Caco-2 (cell line): Measurements from ENCODE around the gene SCIN. TPM values are rescaled to one million over a fixed set of nuclear protein-coding genes. Genes with fewer than 3 reads are reported as not detected.

ENCODE experiments used
- BruUV-seq: library from RNA; stranded (reverse); fragments of 400-500 nt; replicated peaks from 2 replicates; lab custom pipeline; 2021; lab: Mats Ljungman, UMichigan
- CTCF ChIA-PET: fragments of 300-600 bp; sonication (Branson Sonifier 250); formaldehyde crosslinking; loops from one replicate; lab custom pipeline; 2022; ENCODE audit warnings: antibody characterized with exemption; lab: Charles Lee
- POLR2A ChIA-PET: fragments of 300-600 bp; sonication (Branson Sonifier 250); formaldehyde crosslinking; loops from one replicate; lab custom pipeline; 2022; ENCODE audit warnings: antibody characterized with exemption; lab: Charles Lee
- DNase-seq, 2 experiments: peaks; one replicate each; pipeline versions ENCODE4 v3.0.0 to v3.0.0-alpha.2; 2020 to 2022
- H3K27me3 ChIP-seq: replicated peaks from 2 replicates; pipeline ENCODE4 v1.6.0; 2011; ENCODE audit warnings: low read length; ENCODE audit not compliant: control insufficient read depth, insufficient read depth
- H3K36me3 ChIP-seq: 2 replicates; pipeline ENCODE4 v1.5.1; 2011; ENCODE audit warnings: low read length; ENCODE audit not compliant: control insufficient read depth, insufficient read depth
- H3K4me1 ChIP-seq: fragments of 250-450 bp; sonication (Bioruptor Pico); 2 replicates; pipeline ENCODE4 v1.5.1; 2020; ENCODE audit warnings: mild to moderate bottlenecking
- H3K4me3 ChIP-seq: 2 replicates; pipeline ENCODE4 v1.5.1; 2011; ENCODE audit warnings: low read depth, mild to moderate bottlenecking, control low read depth, low read length
- H3K9me3 ChIP-seq: fragments of 250-450 bp; sonication (Bioruptor Pico); 2 replicates; pipeline ENCODE4 v1.5.1; 2020; ENCODE audit warnings: mild to moderate bottlenecking, moderate library complexity
- H3K27ac Mint-ChIP-seq: one replicate; pipeline ENCODE4 v1.8.0; 2022; ENCODE audit warnings: mixed read lengths; ENCODE audit not compliant: unreplicated experiment
- H3K27me3 Mint-ChIP-seq: one replicate; pipeline ENCODE4 v1.8.0; 2022; ENCODE audit warnings: mixed read lengths; ENCODE audit not compliant: insufficient read depth, unreplicated experiment
- H3K36me3 Mint-ChIP-seq: one replicate; pipeline ENCODE4 v1.8.0; 2022; ENCODE audit warnings: mild to moderate bottlenecking, mixed read lengths; ENCODE audit not compliant: insufficient read depth, unreplicated experiment
- H3K4me1 Mint-ChIP-seq: one replicate; pipeline ENCODE4 v1.8.0; 2022; ENCODE audit warnings: low read depth, mixed read lengths; ENCODE audit not compliant: unreplicated experiment
- H3K4me3 Mint-ChIP-seq: one replicate; pipeline ENCODE4 v1.8.0; 2022; ENCODE audit warnings: mild to moderate bottlenecking, moderate library complexity, mixed read lengths; ENCODE audit not compliant: unreplicated experiment
- H3K9me3 Mint-ChIP-seq: one replicate; pipeline ENCODE4 v1.8.0; 2022; ENCODE audit warnings: mixed read lengths; ENCODE audit not compliant: unreplicated experiment
- intact Hi-C: fragments of 100-400 bp; cut with micrococcal nuclease; formaldehyde crosslinking; loops from one replicate; pipeline ENCODE4 v1.10.0; 2022; ENCODE audit not compliant: unreplicated experiment
- total RNA-seq: library from RNA; stranded (reverse); gene quantifications from 2 replicates; pipeline ENCODE4 v1.2.3, GENCODE V29; 2022
- TF ChIP-seq, protein P1 (sequence below), 2 experiments: fragments of 200-600 bp in 1 of 2; IDR thresholded peaks; 1 replicate in 1 of 2; 2 replicates in 1 of 2; pipeline versions ENCODE4 v1.5.1 to v1.8.0; 2011 to 2022; ENCODE audit warnings: antibody characterized with exemption in 1 of 2, control low read depth in 1 of 2, inconsistent platforms in 1 of 2, low read depth in 1 of 2, low read length in 1 of 2, mild to moderate bottlenecking in 1 of 2, moderate library complexity in 1 of 2; ENCODE audit not compliant: insufficient read depth in 1 of 2, severe bottlenecking in 1 of 2, unreplicated experiment in 1 of 2

The SCIN gene
- total RNA-seq, 1 experiment from 2014 or later: 0.39 TPM

DNA sequence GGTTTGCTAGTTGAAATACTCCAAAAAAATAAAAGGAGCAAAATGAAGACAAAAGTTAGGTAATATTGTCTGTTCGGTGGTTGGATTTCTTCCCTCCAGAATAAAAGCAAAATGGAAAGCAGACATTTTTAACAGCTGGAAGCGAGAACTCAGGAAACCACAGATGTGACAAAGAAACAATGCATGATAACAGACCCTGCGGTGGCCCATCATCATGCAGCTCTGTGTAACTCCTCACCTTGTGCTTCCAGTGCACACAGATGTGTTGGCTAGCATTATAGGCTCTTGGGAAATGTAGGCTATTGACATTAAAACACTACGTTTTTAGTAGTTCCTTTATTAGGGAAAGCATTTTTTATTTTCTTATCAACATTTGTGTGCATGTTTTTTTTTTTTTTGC is 63.1 kb downstream of the SCIN start:
- H3K4me3 ChIP-seq: no peak overlapping the region
- Mint-ChIP-seq H3K27ac (no peak overlapping the region), H3K36me3 (no peaks in the 10 kb centered on the region), H3K4me3 (no peak overlapping the region), H3K9me3 (no peaks in the 10 kb centered on the region), H3K4me1 (peaks cover 6% of the 10 kb centered on the region), H3K27me3 (peaks cover 8% of the 10 kb centered on the region)
- H3K36me3 ChIP-seq: no peaks in the 10 kb centered on the region
- intact Hi-C loops: no loop called here
- no peak for DNase-seq
- H3K4me1 ChIP-seq: no peaks in the 10 kb centered on the region
- ChIA-PET POLR2A (no interaction called here), CTCF (no interaction called here)
- TF ChIP-seq, protein P1, sequence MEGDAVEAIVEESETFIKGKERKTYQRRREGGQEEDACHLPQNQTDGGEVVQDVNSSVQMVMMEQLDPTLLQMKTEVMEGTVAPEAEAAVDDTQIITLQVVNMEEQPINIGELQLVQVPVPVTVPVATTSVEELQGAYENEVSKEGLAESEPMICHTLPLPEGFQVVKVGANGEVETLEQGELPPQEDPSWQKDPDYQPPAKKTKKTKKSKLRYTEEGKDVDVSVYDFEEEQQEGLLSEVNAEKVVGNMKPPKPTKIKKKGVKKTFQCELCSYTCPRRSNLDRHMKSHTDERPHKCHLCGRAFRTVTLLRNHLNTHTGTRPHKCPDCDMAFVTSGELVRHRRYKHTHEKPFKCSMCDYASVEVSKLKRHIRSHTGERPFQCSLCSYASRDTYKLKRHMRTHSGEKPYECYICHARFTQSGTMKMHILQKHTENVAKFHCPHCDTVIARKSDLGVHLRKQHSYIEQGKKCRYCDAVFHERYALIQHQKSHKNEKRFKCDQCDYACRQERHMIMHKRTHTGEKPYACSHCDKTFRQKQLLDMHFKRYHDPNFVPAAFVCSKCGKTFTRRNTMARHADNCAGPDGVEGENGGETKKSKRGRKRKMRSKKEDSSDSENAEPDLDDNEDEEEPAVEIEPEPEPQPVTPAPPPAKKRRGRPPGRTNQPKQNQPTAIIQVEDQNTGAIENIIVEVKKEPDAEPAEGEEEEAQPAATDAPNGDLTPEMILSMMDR (IDR thresholded peaks at IDR 0.05; ENCODE audit: insufficient read depth in 1 of 2, low read depth in 1 of 2, low read length in 1 of 2, severe bottlenecking in 1 of 2, unreplicated experiment in 1 of 2): no peak
- BruUV-seq: no TSS peak
- no peaks in the 10 kb centered on the region for H3K9me3 ChIP-seq
- H3K27me3 ChIP-seq: no peaks in the 10 kb centered on the region

DNA sequence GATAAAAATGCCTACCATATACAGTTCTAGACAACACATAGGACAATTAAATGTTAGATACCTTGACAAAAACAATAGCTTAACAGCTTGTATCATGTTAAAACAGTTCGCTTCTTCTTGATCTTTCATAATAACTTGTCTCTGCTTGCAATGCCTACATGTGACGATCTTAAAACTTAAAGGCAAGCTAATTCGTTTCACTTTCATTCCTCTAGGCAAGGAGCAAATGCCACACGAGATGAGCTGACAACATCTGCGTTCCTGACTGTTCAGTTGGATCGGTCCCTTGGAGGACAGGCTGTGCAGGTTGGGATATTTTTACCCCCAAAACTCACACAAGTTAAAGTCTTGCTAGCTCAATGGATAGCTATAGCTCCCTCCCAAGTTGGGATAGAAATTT is 65.3 kb downstream of the SCIN start:
- ChIA-PET POLR2A (interaction anchor here (0.7 kb wide), 1 partner anchor 884 kb away, joined by 4 read pairs; no protein-coding TSS in a partner anchor), CTCF (no interaction called here)
- intact Hi-C loops: no loop called here
- Mint-ChIP-seq H3K27ac (no peak overlapping the region), H3K9me3 (no peaks in the 10 kb centered on the region), H3K27me3 (peaks cover 8% of the 10 kb centered on the region), H3K36me3 (no peaks in the 10 kb centered on the region), H3K4me1 (peaks cover 13% of the 10 kb centered on the region), H3K4me3 (no peak overlapping the region)
- DNase-seq: no peak
- TF ChIP-seq, protein P1 (IDR thresholded peaks at IDR 0.05; ENCODE audit: insufficient read depth in 1 of 2, low read depth in 1 of 2, low read length in 1 of 2, severe bottlenecking in 1 of 2, unreplicated experiment in 1 of 2): no peak
- no peaks in the 10 kb centered on the region for H3K36me3 ChIP-seq
- no TSS peak for BruUV-seq
- no peaks in the 10 kb centered on the region for H3K9me3 ChIP-seq
- no peaks in the 10 kb centered on the region for H3K27me3 ChIP-seq
- peaks cover 13% of the 10 kb centered on the region; the same call in 1 of the 2 replicates for H3K4me1 ChIP-seq
- no peak overlapping the region for H3K4me3 ChIP-seq

DNA sequence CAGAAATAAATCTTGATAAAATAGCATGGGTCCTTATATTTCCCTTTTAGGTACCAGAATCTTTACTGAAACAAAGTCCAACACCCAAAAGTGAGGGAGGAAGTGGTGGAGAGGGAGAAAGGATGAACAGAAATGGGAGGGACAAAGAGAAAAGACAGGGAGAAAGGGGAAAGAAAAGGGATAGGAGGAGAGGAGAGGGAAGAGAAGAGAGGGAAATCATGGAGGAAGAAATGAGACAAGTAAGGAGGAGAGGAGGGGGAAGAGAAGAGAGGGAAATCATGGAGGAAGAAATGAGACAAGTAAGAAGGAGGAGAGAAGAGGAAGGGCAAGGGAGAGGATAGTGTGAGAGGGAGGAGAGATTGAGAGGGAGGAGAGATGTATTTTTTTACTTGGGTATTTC is 66.8 kb downstream of the SCIN start:
- Histone ChIP-seq H3K36me3 (no peaks in the 10 kb centered on the region), H3K4me3 (no peak overlapping the region), H3K27me3 (no peaks in the 10 kb centered on the region), H3K9me3 (no peaks in the 10 kb centered on the region), H3K4me1 (peaks cover 20% of the 10 kb centered on the region; the same call in 1 of the 2 replicates)
- no peak for DNase-seq
- TF ChIP-seq, protein P1 (IDR thresholded peaks at IDR 0.05; ENCODE audit: insufficient read depth in 1 of 2, low read depth in 1 of 2, low read length in 1 of 2, severe bottlenecking in 1 of 2, unreplicated experiment in 1 of 2): no peak
- H3K4me3 Mint-ChIP-seq: no peak overlapping the region
- peaks cover 6% of the 10 kb centered on the region for H3K27me3 Mint-ChIP-seq
- H3K36me3 Mint-ChIP-seq: no peaks in the 10 kb centered on the region
- ChIA-PET CTCF (no interaction called here), POLR2A (no interaction called here)
- no peak overlapping the region for H3K27ac Mint-ChIP-seq
- intact Hi-C loops: no loop called here
- no TSS peak for BruUV-seq
- no peaks in the 10 kb centered on the region for H3K9me3 Mint-ChIP-seq
- peaks cover 13% of the 10 kb centered on the region for H3K4me1 Mint-ChIP-seq
